ENCODE data around the gene IDH3G.

IDH3G gene

DNA sequence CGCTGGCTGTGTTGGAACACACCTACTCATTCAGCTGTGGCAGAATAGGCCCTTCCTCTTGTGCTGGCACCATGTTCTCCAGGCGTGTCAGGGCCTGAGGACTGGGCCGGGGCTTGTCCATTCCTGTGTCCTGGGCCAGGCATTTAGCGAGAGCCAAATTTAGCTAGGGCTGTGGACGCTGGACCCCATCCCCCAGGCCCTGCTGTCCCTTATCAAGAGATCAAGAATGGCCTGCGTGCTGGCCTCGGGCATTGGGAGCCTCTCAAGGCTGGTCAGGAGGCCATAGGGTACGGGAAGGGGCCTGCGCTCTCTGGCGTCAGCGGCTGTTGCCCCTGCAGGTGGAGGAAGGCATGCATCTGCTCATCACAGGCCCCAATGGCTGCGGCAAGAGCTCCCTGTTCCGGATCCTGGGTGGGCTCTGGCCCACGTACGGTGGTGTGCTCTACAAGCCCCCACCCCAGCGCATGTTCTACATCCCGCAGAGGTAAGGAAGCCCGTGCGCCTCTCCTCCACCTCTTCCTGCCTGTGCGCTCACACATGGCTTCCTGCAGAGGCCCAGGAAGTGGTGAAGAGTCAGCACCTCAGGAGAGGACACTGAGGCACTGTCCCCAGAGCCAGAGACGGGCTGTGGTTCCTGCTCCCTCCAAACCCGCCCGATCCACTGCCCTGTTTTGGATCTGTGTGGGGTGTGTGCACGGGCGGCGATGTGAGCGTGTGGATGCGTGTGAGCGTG lies 54.3 kb downstream of the IDH3G start:
- Histone ChIP-seq H3K27me3 (ENCODE audit: control insufficient read depth, insufficient read depth, low read length) (no peaks in the 10 kb centered on the region), H3K36me3 (ENCODE audit: control insufficient read depth, insufficient read depth, low read length) (no peaks in the 10 kb centered on the region; the same call in 1 of the 2 replicates), H3K27ac (ENCODE audit: low read length) (no peak overlapping the region), H3K9me3 (ENCODE audit: control insufficient read depth, insufficient read depth, low read length) (no peaks in the 10 kb centered on the region), H3K4me3 (ENCODE audit: low read length) (no peak overlapping the region), H3K4me1 (ENCODE audit: control insufficient read depth, insufficient read depth, low read length) (peaks cover 5% of the 10 kb centered on the region)
- no CpG with 5 or more reads among the region's 29 CpGs for WGBS (ENCODE audit: insufficient coverage, insufficient read length)
- no peak for DNase-seq (ENCODE audit: low read depth, low spot score)

DNA sequence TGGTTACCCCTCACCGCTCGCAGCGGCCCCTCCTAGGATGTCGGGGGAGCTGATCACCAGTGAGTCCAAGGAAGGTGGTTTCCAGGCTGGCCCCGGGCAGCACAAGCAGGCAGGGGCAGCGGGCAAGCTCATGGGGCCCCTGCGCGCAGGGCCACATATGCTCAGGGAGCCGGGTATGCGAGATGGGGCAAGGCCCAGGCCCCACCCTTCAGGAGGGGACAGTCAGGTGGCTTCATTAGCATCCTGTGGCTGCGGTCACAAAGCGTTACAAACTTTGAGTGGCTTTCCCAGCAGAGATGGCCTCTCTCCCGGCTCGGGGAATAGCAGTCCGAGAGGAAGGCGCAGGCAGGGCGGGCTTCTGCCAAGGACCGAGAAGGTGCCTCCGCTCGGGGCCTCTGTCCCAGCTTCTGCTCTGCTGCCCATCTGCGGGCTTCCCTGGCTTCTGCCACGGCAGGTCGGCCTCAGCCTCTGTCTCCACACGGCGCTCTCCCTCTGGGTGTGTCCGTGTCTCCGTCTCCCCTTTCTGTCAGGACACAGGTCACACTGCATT lies 56.0 kb downstream of the IDH3G start:
- Histone ChIP-seq H3K27ac (ENCODE audit: low read length) (no peak overlapping the region), H3K4me1 (ENCODE audit: control insufficient read depth, insufficient read depth, low read length) (peaks cover under 1% of the 10 kb centered on the region), H3K36me3 (ENCODE audit: control insufficient read depth, insufficient read depth, low read length) (no peaks in the 10 kb centered on the region; the same call in 1 of the 2 replicates), H3K27me3 (ENCODE audit: control insufficient read depth, insufficient read depth, low read length) (no peaks in the 10 kb centered on the region), H3K4me3 (ENCODE audit: low read length) (no peak overlapping the region), H3K9me3 (ENCODE audit: control insufficient read depth, insufficient read depth, low read length) (no peaks in the 10 kb centered on the region)
- WGBS (ENCODE audit: insufficient coverage, insufficient read length) = no CpG with 5 or more reads among the region's 27 CpGs
- DNase-seq (ENCODE audit: low read depth, low spot score) = no peak

DNA sequence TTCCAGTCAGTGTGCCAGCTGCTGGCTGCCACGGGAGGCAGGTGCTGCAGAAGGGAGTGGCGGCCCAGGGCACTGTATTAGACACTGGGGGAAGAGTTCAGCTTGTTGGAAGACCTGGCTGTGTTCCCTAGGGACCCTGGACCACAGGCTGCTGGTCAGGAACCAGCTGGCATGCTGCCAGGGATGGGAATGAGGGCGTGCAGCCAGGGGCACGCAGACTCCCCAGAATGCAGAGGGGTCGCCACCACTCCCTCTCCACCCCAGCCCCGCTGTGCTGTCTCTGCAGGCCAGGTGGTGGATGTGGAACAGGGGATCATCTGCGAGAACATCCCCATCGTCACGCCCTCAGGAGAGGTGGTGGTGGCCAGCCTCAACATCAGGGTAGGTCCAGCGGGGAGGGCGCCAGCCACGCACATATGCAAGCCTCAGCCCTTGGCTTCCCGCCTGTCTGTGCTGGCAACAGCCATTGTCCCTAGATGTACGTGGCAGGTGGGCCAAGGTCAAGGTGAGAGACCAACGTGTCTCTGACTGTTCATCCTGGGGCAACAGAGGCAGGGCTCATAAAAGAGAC lies 57.2 kb downstream of the IDH3G start:
- no peaks in the 10 kb centered on the region; the same call in 1 of the 2 replicates for H3K36me3 ChIP-seq (ENCODE audit: control insufficient read depth, insufficient read depth, low read length)
- H3K27ac ChIP-seq (ENCODE audit: low read length) = no peak overlapping the region
- WGBS (ENCODE audit: insufficient coverage, insufficient read length) = no CpG with 5 or more reads among the region's 15 CpGs
- H3K4me3 ChIP-seq (ENCODE audit: low read length) = no peak overlapping the region
- no peaks in the 10 kb centered on the region for H3K9me3 ChIP-seq (ENCODE audit: control insufficient read depth, insufficient read depth, low read length)
- no peaks in the 10 kb centered on the region for H3K27me3 ChIP-seq (ENCODE audit: control insufficient read depth, insufficient read depth, low read length)
- H3K4me1 ChIP-seq (ENCODE audit: control insufficient read depth, insufficient read depth, low read length) = no peaks in the 10 kb centered on the region
- no peak for DNase-seq (ENCODE audit: low read depth, low spot score)

DNA sequence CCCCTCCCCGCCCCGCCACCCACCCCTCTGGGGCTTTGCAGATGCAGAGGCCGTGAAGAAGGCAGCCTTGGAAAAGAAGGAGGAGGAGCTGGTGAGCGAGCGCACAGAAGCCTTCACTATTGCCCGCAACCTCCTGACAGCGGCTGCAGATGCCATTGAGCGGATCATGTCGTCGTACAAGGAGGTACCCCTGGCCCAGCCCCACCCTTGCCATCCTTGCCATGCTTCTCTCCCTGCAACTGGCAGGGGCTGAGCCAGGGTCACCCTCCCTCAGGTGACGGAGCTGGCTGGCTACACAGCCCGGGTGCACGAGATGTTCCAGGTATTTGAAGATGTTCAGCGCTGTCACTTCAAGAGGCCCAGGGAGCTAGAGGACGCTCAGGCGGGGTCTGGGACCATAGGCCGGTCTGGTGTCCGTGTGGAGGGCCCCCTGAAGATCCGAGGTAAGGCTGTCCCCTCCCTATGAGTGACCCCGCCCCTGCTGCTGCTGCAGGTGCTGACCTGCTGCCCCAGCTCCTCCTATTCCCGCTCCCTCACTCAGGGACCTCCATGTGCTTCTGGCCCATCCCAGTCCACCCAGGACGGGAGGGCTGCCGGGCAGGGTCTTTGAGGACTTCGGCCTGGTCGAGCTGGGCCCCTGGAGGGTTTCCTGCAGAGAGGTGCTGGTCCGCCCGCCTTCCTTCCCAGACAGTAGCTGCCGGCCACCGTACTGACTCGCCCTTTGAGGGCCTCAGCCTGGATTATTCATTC lies 57.9 kb downstream of the IDH3G start:
- H3K4me1 ChIP-seq (ENCODE audit: control insufficient read depth, insufficient read depth, low read length) = no peaks in the 10 kb centered on the region
- no CpG with 5 or more reads among the region's 30 CpGs for WGBS (ENCODE audit: insufficient coverage, insufficient read length)

More for the DNA sequence above, 57.9 kb downstream of the IDH3G start:
- Histone ChIP-seq H3K27ac (ENCODE audit: low read length) (no peak overlapping the region), H3K36me3 (ENCODE audit: control insufficient read depth, insufficient read depth, low read length) (no peaks in the 10 kb centered on the region; the same call in 1 of the 2 replicates), H3K27me3 (ENCODE audit: control insufficient read depth, insufficient read depth, low read length) (no peaks in the 10 kb centered on the region), H3K9me3 (ENCODE audit: control insufficient read depth, insufficient read depth, low read length) (no peaks in the 10 kb centered on the region), H3K4me3 (ENCODE audit: low read length) (no peak overlapping the region)
- no peak for DNase-seq (ENCODE audit: low read depth, low spot score)

Data from iPS DF 6.9 (cell line).